Right kidney (tissue), 1 donor: Measurements from ENCODE around the gene GPSM3.
"Not testable (repeated sequence)": the region's sequence is repeated elsewhere in the genome, so short reads cannot be mapped to it uniquely, and the experiment has no call there.

ENCODE experiments used
- DNase-seq: peaks from one replicate; pipeline ENCODE4 v3.0.0-alpha.2; 2016

GPSM3 gene

DNA sequence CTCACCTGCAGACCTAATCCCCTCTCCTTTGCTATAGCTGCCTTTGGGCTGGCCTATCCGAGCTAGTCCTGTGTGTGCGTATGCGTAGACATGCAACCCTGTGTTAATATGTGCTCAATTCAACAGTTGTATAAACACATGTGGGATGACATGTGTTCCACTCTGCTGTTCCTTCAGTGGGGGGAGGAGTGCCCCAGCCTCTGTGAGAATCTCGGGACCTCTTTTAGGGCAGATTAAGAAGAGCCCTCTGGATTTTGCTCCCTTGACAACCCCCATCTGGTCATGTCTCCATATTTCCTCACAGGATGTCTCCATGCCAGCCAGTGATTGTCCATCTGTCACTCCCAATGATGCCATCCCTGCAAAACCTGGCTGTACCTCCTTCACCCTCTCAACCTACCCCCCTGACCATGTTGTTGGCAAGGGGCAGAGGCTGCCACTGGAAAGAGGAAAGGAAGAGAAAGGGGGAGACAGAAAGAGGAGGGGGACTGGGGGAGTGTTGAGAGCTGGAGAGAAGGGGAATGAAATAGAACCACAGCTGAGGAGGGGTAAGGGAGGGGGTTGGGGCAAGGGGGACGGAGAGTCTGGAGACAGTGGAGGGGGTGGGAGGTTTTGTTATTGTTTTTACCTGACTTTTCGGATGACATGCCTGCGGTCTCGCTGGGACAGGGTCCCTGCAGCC, 41.1 kb downstream of the GPSM3 start:
- DNase-seq = peak; percentile 36

GRCh38 chr6:32149932-32150870, 42.2 kb downstream of the GPSM3 start:
- DNase-seq = peak; percentile 57

- DNase-seq = no peak
These were observed 43.2 kb downstream of the GPSM3 start for GRCh38 chr6:32149092-32149755.

DNA sequence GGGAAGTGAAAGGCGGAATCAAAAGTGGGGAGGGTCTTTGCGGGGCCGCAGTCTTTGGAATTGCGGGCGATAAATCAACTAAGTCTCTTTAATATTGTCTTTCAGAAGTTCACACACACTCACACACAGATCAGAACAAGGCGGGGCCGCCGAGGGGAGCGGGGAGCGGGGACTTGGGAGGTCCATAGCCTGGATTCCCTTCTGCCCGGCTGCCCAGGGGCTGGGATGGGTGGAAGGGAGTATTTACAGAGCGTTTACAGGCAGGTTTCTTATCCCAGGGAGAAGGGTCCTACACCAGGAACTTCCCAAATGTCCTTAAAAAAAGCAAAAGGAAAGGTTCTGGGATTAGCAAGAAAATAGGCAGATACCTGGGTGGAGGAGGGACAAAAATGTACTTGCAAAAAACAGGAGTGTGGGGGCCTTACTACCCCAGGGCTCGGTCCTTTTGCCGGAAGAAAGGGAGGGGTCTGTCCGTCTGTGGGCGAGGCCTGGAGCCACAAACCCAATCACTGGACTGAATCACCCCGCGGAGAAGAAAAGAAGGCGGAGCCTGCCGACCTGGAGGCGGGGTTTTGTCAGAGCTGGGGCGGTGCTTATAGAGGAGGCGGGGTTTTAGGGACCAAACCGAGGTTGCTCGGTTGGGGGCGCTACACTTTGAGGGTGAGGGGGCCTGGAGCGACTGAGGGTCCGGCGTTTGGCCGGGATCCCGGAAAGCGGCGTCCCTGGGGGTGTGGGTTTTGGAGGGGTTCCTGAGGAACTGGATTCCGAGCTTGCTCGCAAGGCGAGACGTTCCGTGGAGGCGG, 44.0 kb downstream of the GPSM3 start:
- DNase-seq = peak; percentile 79

DNA sequence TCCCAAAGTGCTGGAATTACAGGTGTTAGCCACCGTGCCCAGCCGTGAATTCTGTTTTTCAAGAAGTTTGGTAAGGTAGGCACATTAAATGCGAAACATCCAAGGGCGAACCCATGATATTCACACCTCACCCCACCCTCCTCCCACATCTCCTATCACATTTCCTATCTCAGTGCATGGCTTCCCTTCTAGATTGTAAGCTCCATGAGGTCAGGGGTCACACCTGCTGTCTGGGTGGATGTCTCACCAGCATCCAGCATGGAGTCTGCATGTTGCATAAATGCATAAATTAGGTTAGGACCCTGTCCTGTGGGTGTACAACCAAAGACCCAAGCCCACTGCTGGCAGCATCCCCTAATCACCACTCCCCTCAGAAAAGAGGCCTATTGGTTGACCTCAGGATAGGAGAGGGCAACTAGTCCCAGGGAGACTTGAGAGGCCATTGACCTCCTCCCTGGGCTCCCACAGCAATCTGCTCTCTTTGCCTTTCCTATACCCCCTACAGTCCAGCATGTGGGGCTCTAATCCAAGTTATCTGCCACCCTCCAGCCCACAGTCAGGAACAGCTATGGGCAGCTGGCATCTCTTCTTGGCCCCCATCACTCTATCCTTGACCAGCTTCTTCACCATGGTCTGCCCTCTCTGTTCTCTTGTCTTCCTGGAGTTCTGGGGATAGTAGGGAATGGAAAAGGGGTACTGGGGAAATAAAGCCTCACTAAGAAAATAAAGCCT, 44.9 kb downstream of the GPSM3 start:
- no peak for DNase-seq

- no peak for DNase-seq
These were observed 45.8 kb downstream of the GPSM3 start for GRCh38 chr6:32146687-32147086.

DNA sequence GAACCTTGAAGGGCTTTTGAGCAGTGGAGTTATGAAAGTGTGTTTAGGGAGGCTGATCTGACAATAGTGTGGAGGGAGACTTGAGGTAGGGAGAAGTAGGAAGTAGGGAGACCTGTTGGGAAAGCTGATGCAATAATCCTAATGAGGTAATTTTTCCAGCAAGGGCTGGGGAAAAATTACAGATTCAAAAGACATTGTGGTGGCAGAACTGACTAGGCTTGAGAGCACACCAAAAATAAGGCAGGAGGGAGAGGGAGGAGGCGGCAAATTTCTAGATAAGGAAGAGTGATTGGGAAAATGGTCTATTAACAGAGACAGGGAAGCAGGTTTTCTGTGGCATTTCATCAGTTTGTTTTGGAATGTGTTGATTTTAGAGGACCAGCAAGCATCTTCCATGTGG, 46.2 kb downstream of the GPSM3 start:
- DNase-seq = no peak

- not testable (repeated sequence) for DNase-seq
These were observed 48.2 kb downstream of the GPSM3 start for GRCh38 chr6:32144238-32144637.
